GM19468 (cell line): ENCODE data around the gene SYT15.
"Not testable (repeated sequence)": the region's sequence is repeated elsewhere in the genome, so short reads cannot be mapped to it uniquely, and the experiment has no call there.

Experiments used
- ATAC-seq: cut with Tn5 transposase; IDR thresholded peaks from one replicate; pipeline ENCODE4 v1.9.1; 2021; ENCODE audit warnings: mild to moderate bottlenecking, moderate library complexity, moderate number of reproducible peaks; ENCODE audit not compliant: unreplicated experiment; ENCODE audit errors: extremely low read depth

The SYT15 gene

GRCh38 chr10:46584196-46584595, 5.3 kb downstream of the SYT15 start:
- ATAC-seq = not testable (repeated sequence)

DNA sequence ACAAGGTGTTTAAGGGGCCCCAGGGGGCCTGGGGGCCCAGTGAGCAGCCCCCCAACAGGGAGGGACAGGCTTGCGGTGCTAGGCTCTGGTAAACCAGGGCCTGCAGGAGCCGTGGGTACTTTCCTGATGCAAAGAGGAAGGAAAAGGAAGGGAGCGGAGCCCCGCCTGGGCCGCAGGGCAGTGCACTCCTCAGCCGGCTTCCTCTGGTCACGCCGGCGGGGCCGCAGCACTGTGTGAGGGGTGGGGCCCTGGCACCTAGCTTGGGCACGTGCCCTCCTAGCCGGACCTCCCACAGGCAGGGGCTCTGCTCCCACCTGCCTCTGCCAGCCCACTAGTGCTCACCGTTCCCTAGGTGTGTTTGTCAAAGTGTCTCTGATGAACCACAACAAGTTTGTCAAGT, 6.3 kb downstream of the SYT15 start:
- not testable (repeated sequence) for ATAC-seq

- ATAC-seq = not testable (repeated sequence)
Observed at GRCh38 chr10:46587546-46587945, 8.6 kb downstream of the SYT15 start.

DNA sequence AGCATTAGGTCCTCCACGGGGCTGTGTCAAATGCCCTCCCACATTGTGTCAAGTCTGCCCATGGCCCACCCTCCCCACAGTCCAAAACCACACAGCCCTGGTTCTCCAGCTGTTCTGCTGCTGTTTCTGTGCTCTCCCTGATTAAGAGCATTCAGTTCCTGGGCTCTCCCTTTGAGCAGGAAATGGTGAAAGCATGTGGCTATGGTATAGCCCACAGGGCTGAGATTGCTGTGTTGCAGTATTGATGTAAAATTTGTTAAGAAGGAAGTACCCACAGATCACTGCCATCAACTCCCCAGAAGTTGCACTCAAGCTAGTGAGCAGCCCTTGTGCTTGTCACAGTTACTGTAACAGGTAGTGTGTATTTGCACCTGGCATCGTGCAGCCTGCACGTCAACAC, 9.3 kb downstream of the SYT15 start:
- not testable (repeated sequence) for ATAC-seq

DNA sequence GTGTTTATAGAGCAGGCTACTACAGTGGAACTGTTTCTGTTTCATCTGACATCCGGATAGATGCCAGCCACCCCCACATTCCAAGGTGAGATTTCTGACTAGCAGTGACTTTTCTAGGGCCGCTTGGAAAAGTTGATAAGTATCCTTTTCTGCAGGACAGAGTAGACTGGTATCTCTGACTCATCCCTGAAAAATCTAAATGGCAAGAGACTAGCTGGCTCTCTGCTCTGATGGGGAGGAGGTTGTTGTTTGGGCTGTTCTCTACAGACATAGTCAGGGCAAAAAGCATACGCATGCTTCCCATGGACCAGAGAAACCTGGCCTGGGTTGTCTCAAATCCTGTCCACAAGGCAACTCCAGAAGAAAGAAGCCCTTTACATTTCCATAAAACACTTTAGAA, 10.7 kb downstream of the SYT15 start:
- ATAC-seq = not testable (repeated sequence)

GRCh38 chr10:46591053-46591452, 12.1 kb downstream of the SYT15 start:
- not testable (repeated sequence) for ATAC-seq

GRCh38 chr10:46593307-46593706, 14.4 kb downstream of the SYT15 start:
- ATAC-seq = not testable (repeated sequence)

- ATAC-seq = not testable (repeated sequence)
Observed at GRCh38 chr10:46594453-46595063, 15.6 kb downstream of the SYT15 start.

- not testable (repeated sequence) for ATAC-seq
Observed at GRCh38 chr10:46596570-46596969, 17.6 kb downstream of the SYT15 start.

DNA sequence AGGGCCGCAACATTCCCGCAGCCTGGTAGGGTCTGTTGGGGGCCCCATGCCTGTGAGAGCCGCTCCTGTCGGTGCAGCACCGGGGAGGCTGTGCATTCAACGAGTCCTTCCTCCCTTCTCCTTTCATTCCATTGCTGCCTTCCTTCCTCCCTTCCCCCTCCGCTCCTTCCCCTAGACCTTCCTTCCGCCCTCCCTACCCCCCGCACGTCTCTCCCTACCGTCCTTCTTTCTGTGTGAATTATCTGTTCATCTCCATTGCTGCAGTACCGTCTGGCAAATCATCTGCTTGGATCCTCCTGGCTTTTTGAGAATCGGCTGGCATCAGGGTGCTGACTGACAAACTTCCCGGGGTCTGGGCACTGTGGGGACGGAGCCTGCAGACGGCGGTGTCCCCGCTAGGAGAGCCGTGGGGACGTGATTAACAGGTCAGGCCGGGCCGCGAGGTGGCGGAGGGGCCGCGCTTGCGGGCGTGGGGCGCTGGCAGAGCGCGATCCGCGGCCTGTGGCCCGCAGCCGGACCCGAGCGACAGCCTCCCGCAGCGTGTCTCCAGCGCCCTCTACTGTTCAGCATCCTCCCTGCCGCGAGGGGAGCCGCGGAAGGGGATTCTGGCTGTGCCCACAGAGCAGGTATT, 18.8 kb downstream of the SYT15 start:
- peak; percentile 70 for ATAC-seq

DNA sequence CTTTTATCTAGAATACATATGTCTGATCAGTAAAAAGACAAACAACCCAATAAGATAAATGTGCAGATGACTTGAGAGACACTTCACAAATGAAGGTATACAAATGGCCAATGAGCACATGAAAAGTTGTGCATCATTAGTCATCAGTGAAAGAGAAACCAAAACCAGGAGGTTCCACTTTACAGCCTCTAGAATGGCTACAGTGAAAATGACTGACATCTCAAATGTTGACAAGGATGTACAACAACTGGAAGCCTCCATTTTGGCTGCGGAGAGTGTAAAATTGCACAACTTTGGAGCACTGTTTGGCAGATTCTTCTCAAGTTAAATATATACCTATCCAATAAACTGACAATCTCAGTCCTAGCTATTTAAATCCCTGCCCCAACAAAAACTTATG, 21.6 kb downstream of the SYT15 start:
- ATAC-seq = not testable (repeated sequence)

- not testable (repeated sequence) for ATAC-seq
Observed at GRCh38 chr10:46615540-46615939, 36.6 kb downstream of the SYT15 start.

DNA sequence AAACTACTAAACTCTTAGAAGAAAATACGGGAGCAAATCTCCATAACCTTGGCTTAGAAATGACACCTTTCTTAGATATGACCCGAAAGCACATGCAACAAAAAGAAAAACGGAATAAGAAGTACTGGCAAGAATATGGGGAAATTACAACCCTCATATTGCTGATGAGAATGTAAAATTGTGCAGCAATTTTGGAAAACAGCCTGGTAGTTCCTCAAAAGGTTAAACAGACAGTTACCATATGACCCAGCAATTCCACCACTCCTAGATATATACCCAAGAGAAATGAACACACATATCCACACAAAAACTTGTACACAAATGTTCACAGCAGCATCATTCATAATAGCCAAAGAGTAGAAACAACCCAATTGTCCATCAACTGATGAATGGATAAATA, 37.3 kb downstream of the SYT15 start:
- not testable (repeated sequence) for ATAC-seq

GRCh38 chr10:46617134-46617533, 38.2 kb downstream of the SYT15 start:
- ATAC-seq = not testable (repeated sequence)

GRCh38 chr10:46617913-46618312, 39.0 kb downstream of the SYT15 start:
- ATAC-seq = not testable (repeated sequence)

DNA sequence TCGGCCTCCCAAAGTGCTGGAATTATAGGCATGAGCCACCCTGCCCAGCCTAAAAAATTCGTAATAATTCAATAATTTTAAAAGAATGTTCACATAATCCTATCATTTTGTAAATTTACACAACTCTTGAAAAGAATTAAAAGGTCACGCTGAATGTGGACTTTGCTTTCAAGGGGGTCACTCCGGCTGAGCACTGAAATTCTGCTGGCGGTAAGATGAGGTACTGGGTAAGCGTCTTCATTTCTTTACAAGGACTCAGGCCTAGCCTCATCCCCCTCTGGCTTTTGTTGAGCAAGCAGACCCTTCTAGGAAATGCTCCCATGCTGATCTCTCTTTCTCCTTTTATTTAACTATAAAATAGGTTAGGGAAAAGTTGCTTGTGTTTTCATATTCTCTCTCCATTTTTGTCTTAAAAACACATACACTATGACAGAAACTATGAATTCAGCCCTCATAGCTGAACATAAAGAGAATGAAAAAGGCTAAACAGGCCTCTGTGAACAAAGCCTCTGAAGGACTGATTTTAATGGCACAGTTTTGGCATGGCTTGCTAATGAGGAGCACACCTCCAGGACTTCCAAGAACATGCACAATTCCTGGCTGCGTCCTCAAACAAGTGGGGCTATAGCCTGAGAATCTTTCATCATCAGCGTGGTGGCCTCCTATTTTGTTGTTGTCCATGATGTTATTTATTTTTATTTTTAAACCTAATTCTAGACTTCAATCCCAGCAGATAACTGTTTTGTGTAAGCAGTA, 45.1 kb downstream of the SYT15 start:
- ATAC-seq = not testable (repeated sequence)

- not testable (repeated sequence) for ATAC-seq
Observed at GRCh38 chr10:46629805-46630204, 50.9 kb downstream of the SYT15 start.

GRCh38 chr10:46630816-46631215, 51.9 kb downstream of the SYT15 start:
- ATAC-seq = not testable (repeated sequence)

DNA sequence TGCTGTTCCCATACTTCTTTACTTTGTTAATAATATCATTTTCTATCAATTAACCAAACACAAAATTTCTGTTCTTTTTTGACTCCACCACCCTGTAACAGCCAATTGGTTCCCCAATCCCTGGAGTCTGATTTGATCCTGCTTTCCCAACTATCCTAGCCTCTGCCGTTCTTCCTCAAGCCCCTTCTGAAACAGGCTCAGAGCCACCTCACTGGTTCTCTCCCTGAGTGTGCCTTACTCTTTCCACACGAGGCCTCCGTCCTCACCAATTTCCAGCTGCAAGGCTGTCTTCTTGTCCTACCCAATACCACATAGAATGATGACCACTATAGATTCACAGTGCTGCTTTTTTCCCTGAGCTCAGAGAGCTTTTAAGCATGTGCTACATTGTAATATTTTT, 52.8 kb downstream of the SYT15 start:
- ATAC-seq = not testable (repeated sequence)

- not testable (repeated sequence) for ATAC-seq
Observed at GRCh38 chr10:46634698-46635097, 55.8 kb downstream of the SYT15 start.

GRCh38 chr10:46635364-46635959, 56.5 kb downstream of the SYT15 start:
- ATAC-seq = peak; percentile 39
